Measurements from ENCODE around the gene LRRC75A.
"Not testable (repeated sequence)": the region's sequence is repeated elsewhere in the genome, so short reads cannot be mapped to it uniquely, and the experiment has no call there.

LRRC75A gene
- 2.7 to 5.0 (median 3.6) reads per million in 4 donors for total RNA-seq

GRCh38 chr17:16491703-16492612 lies at the start of gene LRRC75A:
LRRC75A (minus strand) TSS chr17:16492193; CDS start chr17:16491990, 203 bp downstream.
- DNase-seq, result peak; percentile 22 to 63 (median 37)

- no peak for DNase-seq
Measured at GRCh38 chr17:16537130-16537458, 45.1 kb upstream of the LRRC75A start.

- DNase-seq, result no peak
Measured at GRCh38 chr17:16534236-16534635, 42.2 kb upstream of the LRRC75A start.

- DNase-seq, result no peak
Measured at GRCh38 chr17:16529906-16530305, 37.9 kb upstream of the LRRC75A start.

GRCh38 chr17:16527298-16527697 lies 35.3 kb upstream of the LRRC75A start:
- DNase-seq, result no peak

GRCh38 chr17:16525556-16525955 lies 33.6 kb upstream of the LRRC75A start:
- DNase-seq, result not testable (repeated sequence)

- DNase-seq, result peak; percentile 14 to 71 (median 42)
Measured at GRCh38 chr17:16521070-16521727, 29.2 kb upstream of the LRRC75A start.

GRCh38 chr17:16519021-16519420 lies 27.0 kb upstream of the LRRC75A start:
- DNase-seq, result no peak

GRCh38 chr17:16517477-16517876 lies 25.5 kb upstream of the LRRC75A start:
- no peak for DNase-seq

- no peak for DNase-seq
Measured at GRCh38 chr17:16516594-16517051, 24.6 kb upstream of the LRRC75A start.

- DNase-seq, result no peak
Measured at GRCh38 chr17:16515933-16516332, 23.9 kb upstream of the LRRC75A start.

GRCh38 chr17:16513873-16514272 lies 21.9 kb upstream of the LRRC75A start:
- no peak for DNase-seq

- DNase-seq, result no peak
Measured at GRCh38 chr17:16512011-16512410, 20.0 kb upstream of the LRRC75A start.

- DNase-seq, result no peak
Measured at GRCh38 chr17:16511593-16511992, 19.6 kb upstream of the LRRC75A start.

- DNase-seq, result no peak
Measured at GRCh38 chr17:16507918-16508533, 16.0 kb upstream of the LRRC75A start.

- DNase-seq, result no peak
Measured at GRCh38 chr17:16506188-16506587, 14.2 kb upstream of the LRRC75A start.

- no peak for DNase-seq
Measured at GRCh38 chr17:16504984-16505383, 13.0 kb upstream of the LRRC75A start.

- DNase-seq, result no peak
Measured at GRCh38 chr17:16496820-16497489, 5.0 kb upstream of the LRRC75A start.

GRCh38 chr17:16495980-16496819 lies 4.2 kb upstream of the LRRC75A start:
- no peak for DNase-seq

- no peak for DNase-seq
Measured at GRCh38 chr17:16495561-16495960, 3.6 kb upstream of the LRRC75A start.

- no peak for DNase-seq
Measured at GRCh38 chr17:16494059-16494458, 2.1 kb upstream of the LRRC75A start.

- DNase-seq, result no peak
Measured at GRCh38 chr17:16493531-16494046, 1.6 kb upstream of the LRRC75A start.
